Tibial artery (tissue), 4 donors: Measurements from ENCODE around the gene CLTC.

ENCODE experiments used
- DNase-seq, 2 donors: peaks; one replicate each; pipeline ENCODE4 v3.0.0-alpha.2; 2019
- H3K27ac ChIP-seq, 2 donors: fragments of 200-600 bp; sonication (generic) in 1 of 2; 1 replicate in 1 of 2; 2 replicates in 1 of 2; pipeline ENCODE4 v1.5.1; 2018 to 2019; ENCODE audit warnings: mild to moderate bottlenecking in 1 of 2
- H3K27me3 ChIP-seq, 2 donors: fragments of 200-600 bp; sonication (generic) in 1 of 2; one replicate each; pipeline versions ENCODE4 v1.5.1 to v1.6.0; 2016 to 2019
- H3K36me3 ChIP-seq, 3 donors: fragments of 200-600 bp; sonication (generic) in 2 of 3; one replicate each; pipeline ENCODE4 v1.5.1; 2016 to 2019; ENCODE audit warnings: mild to moderate bottlenecking in 2 of 3
- H3K4me1 ChIP-seq, 4 donors: fragments of 200-600 bp; sonication (generic) in 2 of 4; 1 replicate in 3 of 4; 2 replicates in 1 of 4; pipeline ENCODE4 v1.5.1; 2016 to 2019
- H3K4me3 ChIP-seq, 2 donors: fragments of 200-600 bp; sonication (generic) in 1 of 2; 1 replicate in 1 of 2; 2 replicates in 1 of 2; pipeline ENCODE4 v1.5.1; 2018 to 2019; ENCODE audit warnings: mild to moderate bottlenecking in 2 of 2
- H3K9me3 ChIP-seq, 3 donors: fragments of 200-600 bp; sonication (generic) in 1 of 3; one replicate each; pipeline ENCODE4 v1.5.1; 2016 to 2019
- intact Hi-C: fragments of 100-400 bp; cut with DNase I; formaldehyde crosslinking; loops from one replicate; pipeline ENCODE4 v1.15.0; 2023; ENCODE audit warnings: low total_unique reads
- TF ChIP-seq, protein P1 (sequence below), 2 experiments: fragments of 200-600 bp in 1 of 2; fragments of 450-650 bp in 1 of 2; IDR thresholded peaks; one replicate each; pipeline ENCODE4 v1.5.1; 2017 to 2019; ENCODE audit warnings: antibody characterized with exemption in 2 of 2, mild to moderate bottlenecking in 1 of 2, moderate library complexity in 1 of 2

Gene CLTC

GRCh38 chr17:59714255-59714654 lies 94.6 kb downstream of the CLTC start:
- Histone ChIP-seq H3K4me1 (peaks cover 0 to 10% (median 2%) of the 10 kb centered on the region in 4 donors), H3K36me3 (no peaks in the 10 kb centered on the region), H3K4me3 (no peak overlapping the region), H3K27ac (no peak overlapping the region), H3K9me3 (no peaks in the 10 kb centered on the region), H3K27me3 (no peaks in the 10 kb centered on the region)
- no peak for DNase-seq
- TF ChIP-seq, protein P1, sequence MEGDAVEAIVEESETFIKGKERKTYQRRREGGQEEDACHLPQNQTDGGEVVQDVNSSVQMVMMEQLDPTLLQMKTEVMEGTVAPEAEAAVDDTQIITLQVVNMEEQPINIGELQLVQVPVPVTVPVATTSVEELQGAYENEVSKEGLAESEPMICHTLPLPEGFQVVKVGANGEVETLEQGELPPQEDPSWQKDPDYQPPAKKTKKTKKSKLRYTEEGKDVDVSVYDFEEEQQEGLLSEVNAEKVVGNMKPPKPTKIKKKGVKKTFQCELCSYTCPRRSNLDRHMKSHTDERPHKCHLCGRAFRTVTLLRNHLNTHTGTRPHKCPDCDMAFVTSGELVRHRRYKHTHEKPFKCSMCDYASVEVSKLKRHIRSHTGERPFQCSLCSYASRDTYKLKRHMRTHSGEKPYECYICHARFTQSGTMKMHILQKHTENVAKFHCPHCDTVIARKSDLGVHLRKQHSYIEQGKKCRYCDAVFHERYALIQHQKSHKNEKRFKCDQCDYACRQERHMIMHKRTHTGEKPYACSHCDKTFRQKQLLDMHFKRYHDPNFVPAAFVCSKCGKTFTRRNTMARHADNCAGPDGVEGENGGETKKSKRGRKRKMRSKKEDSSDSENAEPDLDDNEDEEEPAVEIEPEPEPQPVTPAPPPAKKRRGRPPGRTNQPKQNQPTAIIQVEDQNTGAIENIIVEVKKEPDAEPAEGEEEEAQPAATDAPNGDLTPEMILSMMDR (IDR thresholded peaks at IDR 0.05): no peak
- intact Hi-C loops: no loop called here

- no peaks in the 10 kb centered on the region for H3K9me3 ChIP-seq
- no peaks in the 10 kb centered on the region for H3K27me3 ChIP-seq
- no peak overlapping the region for H3K27ac ChIP-seq
- TF ChIP-seq, protein P1 (IDR thresholded peaks at IDR 0.05): no peak
- intact Hi-C loops: no loop called here
- DNase-seq: no peak
- H3K4me1 ChIP-seq: no peaks in the 10 kb centered on the region
- H3K36me3 ChIP-seq: no peaks in the 10 kb centered on the region
- no peak overlapping the region for H3K4me3 ChIP-seq
Observed at GRCh38 chr17:59716427-59716826, 96.7 kb downstream of the CLTC start.

DNA sequence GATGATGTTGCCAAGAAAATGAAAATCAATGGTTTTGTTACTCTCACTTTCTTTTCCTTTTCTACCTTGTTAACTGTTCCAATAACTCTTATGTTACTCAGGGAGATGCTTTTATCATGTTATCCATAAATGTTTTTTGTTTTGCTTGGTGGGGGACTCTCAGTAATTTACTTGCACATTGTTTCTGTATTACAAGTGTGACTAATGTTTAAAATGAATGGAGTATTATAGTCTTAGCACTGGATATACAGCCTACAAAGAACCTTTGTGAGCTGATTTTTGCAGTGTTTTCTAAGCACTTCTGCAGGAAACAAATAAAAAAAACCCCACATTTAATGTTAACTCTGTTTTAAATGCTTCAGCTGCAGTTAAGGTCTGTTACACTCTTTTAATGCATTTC lies 99.8 kb downstream of the CLTC start:
- DNase-seq: no peak
- intact Hi-C loops: no loop called here
- no peak overlapping the region for H3K27ac ChIP-seq
- peaks cover 0 to 3% (median 0%) of the 10 kb centered on the region in 4 donors for H3K4me1 ChIP-seq
- no peak overlapping the region for H3K4me3 ChIP-seq
- no peaks in the 10 kb centered on the region for H3K27me3 ChIP-seq
- no peaks in the 10 kb centered on the region for H3K9me3 ChIP-seq
- no peaks in the 10 kb centered on the region for H3K36me3 ChIP-seq
- TF ChIP-seq, protein P1 (IDR thresholded peaks at IDR 0.05): no peak

GRCh38 chr17:59722623-59723022 lies 102.9 kb downstream of the CLTC start:
- TF ChIP-seq, protein P1 (IDR thresholded peaks at IDR 0.05): no peak
- H3K4me3 ChIP-seq: no peak overlapping the region
- no peak for DNase-seq
- peaks cover 0 to 22% (median 5%) of the 10 kb centered on the region in 4 donors for H3K4me1 ChIP-seq
- no peaks in the 10 kb centered on the region for H3K27me3 ChIP-seq
- no peak overlapping the region for H3K27ac ChIP-seq
- no peaks in the 10 kb centered on the region for H3K36me3 ChIP-seq
- H3K9me3 ChIP-seq: no peaks in the 10 kb centered on the region
- intact Hi-C loops: no loop called here

DNA sequence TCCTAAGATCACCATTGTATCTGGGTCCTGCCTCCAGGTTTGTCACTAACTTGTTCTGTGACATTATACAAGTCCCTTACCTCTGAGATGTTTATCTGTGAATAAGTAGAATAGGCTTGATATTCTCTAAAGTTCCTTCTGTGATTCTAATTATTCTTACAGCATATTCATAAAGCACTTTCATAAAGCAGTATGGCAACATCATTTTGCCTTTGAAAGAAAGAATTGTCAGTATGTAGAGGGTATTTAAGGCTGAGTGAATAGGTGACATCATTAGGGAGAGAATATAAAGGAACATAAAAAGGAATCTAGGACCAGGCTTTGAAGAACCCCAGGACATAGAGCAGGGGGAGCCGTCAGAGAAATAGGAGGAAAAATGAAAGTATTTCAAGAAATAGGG lies 103.3 kb downstream of the CLTC start:
- no peak overlapping the region for H3K27ac ChIP-seq
- H3K4me1 ChIP-seq: peaks cover 0 to 22% (median 5%) of the 10 kb centered on the region in 4 donors

More for the DNA sequence above, 103.3 kb downstream of the CLTC start:
- Histone ChIP-seq H3K36me3 (no peaks in the 10 kb centered on the region), H3K4me3 (no peak overlapping the region), H3K27me3 (no peaks in the 10 kb centered on the region), H3K9me3 (no peaks in the 10 kb centered on the region)
- no peak for DNase-seq
- intact Hi-C loops: no loop called here
- TF ChIP-seq, protein P1 (IDR thresholded peaks at IDR 0.05): no peak
